ENCODE measurements around the gene AGAP5. TPM values are rescaled to one million over a fixed set of nuclear protein-coding genes. Genes with fewer than 3 reads are reported as not detected.
"Not testable (repeated sequence)": the region's sequence is repeated elsewhere in the genome, so short reads cannot be mapped to it uniquely, and the experiment has no call there.

The AGAP5 gene
- total and polyA plus RNA-seq, 2 experiments from 2014 or later, result 0.80 to 3.9 TPM

GRCh38 chr10:73706488-73706887 lies 8.6 kb upstream of the AGAP5 start:
- in situ Hi-C loops (cut with MboI); H3K4me3 ChIP-seq; H3K9me3 ChIP-seq (ENCODE audit: low read depth); H3K9me2 ChIP-seq (ENCODE audit: insufficient read depth); H4K20me1 ChIP-seq (ENCODE audit: insufficient read depth); H3K36me3 ChIP-seq (ENCODE audit: low read depth); H3K79me2 ChIP-seq (ENCODE audit: insufficient read depth); H3K4me2 ChIP-seq (ENCODE audit: unreplicated experiment); H3K4me1 ChIP-seq (ENCODE audit: insufficient read depth); H3K9ac ChIP-seq; H3K27me3 ChIP-seq (replicated peaks; ENCODE audit: insufficient read depth); H3F3A ChIP-seq (ENCODE audit: insufficient read depth); H3K27ac ChIP-seq; H2AFZ ChIP-seq: not testable (repeated sequence)
- DNase-seq, result peak; percentile 26
- 100% methylated on average over 2 of the region's 2 CpGs for WGBS, 2 experiments (ENCODE audit: low coverage in 1 of 2, low lambda C conversion rate in 2 of 2, missing lambda C conversion rate in 2 of 2)

DNA sequence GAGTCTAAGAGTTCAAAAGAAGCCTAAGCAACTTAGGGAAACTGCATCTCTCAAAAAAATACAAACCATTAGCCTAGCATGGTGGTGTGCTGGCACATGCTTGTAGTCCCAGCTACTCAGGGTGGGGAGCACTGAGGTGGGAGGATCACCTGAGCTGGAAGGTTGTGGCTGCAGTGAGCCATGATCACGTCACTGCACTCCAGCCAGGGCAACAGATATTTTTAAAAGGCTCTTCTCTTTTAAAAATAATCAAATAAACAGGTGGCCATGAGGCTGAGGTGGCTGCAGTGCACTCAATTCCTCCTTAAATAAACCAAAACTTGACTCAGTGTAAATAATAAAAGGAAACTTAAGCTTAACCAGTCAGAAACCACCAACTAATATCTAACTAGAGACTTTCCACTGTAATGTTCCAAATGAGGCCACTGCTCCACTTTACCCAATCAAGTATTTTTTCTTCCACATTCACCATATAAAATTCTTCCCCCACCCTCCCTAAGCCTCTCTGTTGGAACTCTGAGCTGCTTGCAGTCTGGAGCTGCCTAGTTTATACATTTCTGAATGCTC lies 7.7 kb upstream of the AGAP5 start:
- H3K4me3 ChIP-seq; H2AFZ ChIP-seq; H3K4me1 ChIP-seq (ENCODE audit: insufficient read depth); H3F3A ChIP-seq (ENCODE audit: insufficient read depth); H3K9me3 ChIP-seq (ENCODE audit: low read depth); H3K27ac ChIP-seq; H3K9me2 ChIP-seq (ENCODE audit: insufficient read depth); H4K20me1 ChIP-seq (ENCODE audit: insufficient read depth); H3K4me2 ChIP-seq (ENCODE audit: unreplicated experiment); H3K79me2 ChIP-seq (ENCODE audit: insufficient read depth); H3K36me3 ChIP-seq (ENCODE audit: low read depth); H3K27me3 ChIP-seq (replicated peaks; ENCODE audit: insufficient read depth); H3K9ac ChIP-seq; in situ Hi-C loops (cut with MboI); DNase-seq: not testable (repeated sequence)
- 69 to 95% methylated on average over 1 of the region's 1 CpG for WGBS, 2 experiments (ENCODE audit: low coverage in 1 of 2, low lambda C conversion rate in 2 of 2, missing lambda C conversion rate in 2 of 2)

DNA sequence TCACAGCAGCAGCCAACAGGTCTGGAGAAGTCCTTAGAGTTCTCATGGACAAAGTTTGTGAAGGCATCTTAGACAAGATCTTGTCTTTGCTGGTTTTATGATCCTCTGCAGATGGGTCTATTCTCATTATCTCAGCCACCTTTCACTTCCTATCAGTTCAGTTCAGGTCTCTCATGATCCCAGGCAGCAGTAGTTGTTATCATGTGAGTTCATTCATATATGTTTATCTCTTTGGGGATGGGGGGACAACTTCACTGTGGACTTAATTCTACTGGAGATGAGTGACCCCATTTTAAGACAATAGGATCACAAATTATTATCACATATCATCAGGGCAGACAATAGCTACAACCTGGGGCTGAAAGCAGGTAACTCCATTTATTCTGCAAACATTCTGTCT lies 6.0 kb upstream of the AGAP5 start:
- H3K9me2 ChIP-seq (ENCODE audit: insufficient read depth); H3K36me3 ChIP-seq (ENCODE audit: low read depth); H3F3A ChIP-seq (ENCODE audit: insufficient read depth); DNase-seq; in situ Hi-C loops (cut with MboI); H3K27me3 ChIP-seq (replicated peaks; ENCODE audit: insufficient read depth); H3K9me3 ChIP-seq (ENCODE audit: low read depth); H2AFZ ChIP-seq; H3K4me3 ChIP-seq; H3K4me2 ChIP-seq (ENCODE audit: unreplicated experiment); H3K27ac ChIP-seq; H4K20me1 ChIP-seq (ENCODE audit: insufficient read depth); H3K9ac ChIP-seq; H3K79me2 ChIP-seq (ENCODE audit: insufficient read depth); H3K4me1 ChIP-seq (ENCODE audit: insufficient read depth): not testable (repeated sequence)

DNA sequence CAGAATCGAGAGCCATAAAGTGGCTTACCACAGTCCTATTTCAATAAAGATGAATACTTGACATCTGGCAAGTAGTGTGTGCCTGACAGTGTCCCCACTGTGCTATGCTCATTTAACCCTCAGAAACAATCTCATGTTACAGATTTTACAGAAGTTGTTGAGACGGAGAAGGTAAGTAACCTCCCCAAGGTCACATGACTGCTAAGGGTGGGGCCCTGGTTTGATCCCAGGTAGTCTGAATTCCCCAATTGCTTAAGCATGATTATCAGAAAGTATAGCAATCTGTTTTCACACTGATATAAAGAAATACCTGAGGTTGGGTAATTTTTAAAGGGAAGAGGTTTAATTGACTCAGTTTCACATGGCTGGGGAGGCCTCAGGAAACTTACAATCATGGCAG lies 910 bp upstream of the AGAP5 start:
- WGBS, 2 experiments (ENCODE audit: low coverage in 1 of 2, low lambda C conversion rate in 2 of 2, missing lambda C conversion rate in 2 of 2), result 100% methylated on average over 2 of the region's 2 CpGs
- H3K9ac ChIP-seq; H3K4me3 ChIP-seq; DNase-seq; in situ Hi-C loops (cut with MboI); H4K20me1 ChIP-seq (ENCODE audit: insufficient read depth); H3K9me2 ChIP-seq (ENCODE audit: insufficient read depth); H3F3A ChIP-seq (ENCODE audit: insufficient read depth); H3K27ac ChIP-seq; H3K4me1 ChIP-seq (ENCODE audit: insufficient read depth); H3K27me3 ChIP-seq (replicated peaks; ENCODE audit: insufficient read depth); H3K36me3 ChIP-seq (ENCODE audit: low read depth); H2AFZ ChIP-seq; H3K9me3 ChIP-seq (ENCODE audit: low read depth); H3K79me2 ChIP-seq (ENCODE audit: insufficient read depth); H3K4me2 ChIP-seq (ENCODE audit: unreplicated experiment): not testable (repeated sequence)

DNA sequence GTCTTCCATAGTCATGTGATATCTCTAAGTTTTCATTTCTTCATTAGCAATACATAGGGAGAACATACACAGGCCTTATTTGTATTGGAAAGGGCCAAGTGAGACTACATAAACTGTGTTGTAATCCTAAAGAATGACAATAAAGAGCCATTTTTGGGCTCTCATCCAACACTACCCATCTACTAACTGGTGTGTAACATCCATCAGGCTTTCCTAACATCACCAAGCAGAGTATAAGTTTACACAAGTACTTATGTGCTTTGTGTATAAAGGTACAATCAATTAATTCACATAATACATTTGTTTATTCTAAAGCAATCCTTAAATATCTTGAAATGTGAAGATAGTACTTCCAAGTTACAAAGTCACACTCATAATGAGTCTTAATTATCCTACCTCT lies 2.6 kb downstream of the AGAP5 start:
- H3K9me2 ChIP-seq (ENCODE audit: insufficient read depth); H3F3A ChIP-seq (ENCODE audit: insufficient read depth); H3K27ac ChIP-seq; H3K4me3 ChIP-seq; H3K9me3 ChIP-seq (ENCODE audit: low read depth); H3K9ac ChIP-seq; in situ Hi-C loops (cut with MboI); H4K20me1 ChIP-seq (ENCODE audit: insufficient read depth); H3K36me3 ChIP-seq (ENCODE audit: low read depth); H3K79me2 ChIP-seq (ENCODE audit: insufficient read depth); DNase-seq; H3K4me2 ChIP-seq (ENCODE audit: unreplicated experiment); H3K4me1 ChIP-seq (ENCODE audit: insufficient read depth); H2AFZ ChIP-seq; H3K27me3 ChIP-seq (replicated peaks; ENCODE audit: insufficient read depth): not testable (repeated sequence)

DNA sequence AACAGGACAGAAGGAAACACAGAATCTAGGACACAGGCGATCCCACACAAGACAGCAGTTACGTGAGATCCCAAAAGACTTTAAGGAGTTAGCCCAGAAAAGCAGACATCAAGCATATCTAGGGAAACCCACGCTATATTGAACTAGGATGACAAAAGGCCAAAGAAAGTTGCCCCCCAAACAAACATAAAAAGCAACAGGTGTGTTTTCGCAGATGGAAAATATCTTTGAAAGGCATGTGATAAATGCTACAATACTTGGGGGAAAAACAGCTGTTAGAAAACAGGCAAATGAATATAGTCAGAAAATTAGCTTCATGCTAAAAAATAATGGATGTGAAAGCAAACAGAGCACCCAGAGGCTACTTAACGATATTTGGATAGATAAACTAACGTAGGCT lies 7.2 kb downstream of the AGAP5 start:
- H3K4me1 ChIP-seq (ENCODE audit: insufficient read depth); DNase-seq; H3K4me2 ChIP-seq (ENCODE audit: unreplicated experiment); H3F3A ChIP-seq (ENCODE audit: insufficient read depth); H2AFZ ChIP-seq; H3K9ac ChIP-seq; H3K27ac ChIP-seq; H3K27me3 ChIP-seq (replicated peaks; ENCODE audit: insufficient read depth); H3K79me2 ChIP-seq (ENCODE audit: insufficient read depth); H3K36me3 ChIP-seq (ENCODE audit: low read depth); H3K4me3 ChIP-seq; H4K20me1 ChIP-seq (ENCODE audit: insufficient read depth); H3K9me2 ChIP-seq (ENCODE audit: insufficient read depth); H3K9me3 ChIP-seq (ENCODE audit: low read depth); in situ Hi-C loops (cut with MboI): not testable (repeated sequence)
- WGBS, 2 experiments (ENCODE audit: low coverage in 1 of 2, low lambda C conversion rate in 2 of 2, missing lambda C conversion rate in 2 of 2), result 83 to 87% methylated on average over 6 of the region's 6 CpGs

GRCh38 chr10:73689596-73689995 lies 8.3 kb downstream of the AGAP5 start:
- H3K4me3 ChIP-seq; H3K9me3 ChIP-seq (ENCODE audit: low read depth); H3K27me3 ChIP-seq (replicated peaks; ENCODE audit: insufficient read depth); H2AFZ ChIP-seq; in situ Hi-C loops (cut with MboI); H3K9me2 ChIP-seq (ENCODE audit: insufficient read depth); DNase-seq; H4K20me1 ChIP-seq (ENCODE audit: insufficient read depth); H3K36me3 ChIP-seq (ENCODE audit: low read depth); H3F3A ChIP-seq (ENCODE audit: insufficient read depth); H3K79me2 ChIP-seq (ENCODE audit: insufficient read depth); H3K4me2 ChIP-seq (ENCODE audit: unreplicated experiment); H3K9ac ChIP-seq; H3K27ac ChIP-seq; H3K4me1 ChIP-seq (ENCODE audit: insufficient read depth): not testable (repeated sequence)
- 91 to 100% methylated on average over 2 to 17 of the region's 28 CpGs for WGBS, 2 experiments (ENCODE audit: low coverage in 1 of 2, low lambda C conversion rate in 2 of 2, missing lambda C conversion rate in 2 of 2)

- H4K20me1 ChIP-seq (ENCODE audit: insufficient read depth); H3K27me3 ChIP-seq (replicated peaks; ENCODE audit: insufficient read depth); H3K9ac ChIP-seq; H3K9me3 ChIP-seq (ENCODE audit: low read depth); DNase-seq; H3F3A ChIP-seq (ENCODE audit: insufficient read depth); H3K4me2 ChIP-seq (ENCODE audit: unreplicated experiment); H3K27ac ChIP-seq; H3K4me1 ChIP-seq (ENCODE audit: insufficient read depth); H3K4me3 ChIP-seq; H3K36me3 ChIP-seq (ENCODE audit: low read depth); in situ Hi-C loops (cut with MboI); H3K79me2 ChIP-seq (ENCODE audit: insufficient read depth); H2AFZ ChIP-seq; H3K9me2 ChIP-seq (ENCODE audit: insufficient read depth): not testable (repeated sequence)
- 38 to 41% methylated on average over 1 of the region's 1 CpG for WGBS, 2 experiments (ENCODE audit: low coverage in 1 of 2, low lambda C conversion rate in 2 of 2, missing lambda C conversion rate in 2 of 2)
These were observed 10.3 kb downstream of the AGAP5 start for GRCh38 chr10:73687641-73688040.
